GM12878 (cell line): ENCODE data around the gene PTP4A1. TPM values are rescaled to one million over a fixed set of nuclear protein-coding genes. Genes with fewer than 3 reads are reported as not detected.

Experiments used
- ATAC-seq: fragments of 200-7000 bp; cut with Tn5 transposase; 3 replicates; pipeline ENCODE4 v1.9.1; 2020; ENCODE audit warnings: mild to moderate bottlenecking, moderate library complexity
- BruUV-seq: library from RNA; stranded (reverse); fragments of 400-500 nt; replicated peaks from 2 replicates; lab custom pipeline; 2021; lab: Mats Ljungman, UMichigan
- CTCF ChIA-PET: fragments of 300-600 bp; sonication (Branson Sonifier 250); formaldehyde crosslinking; extraction: SDS; loops from one replicate; lab custom pipeline; 2021; ENCODE audit warnings: inconsistent platforms; lab: Yijun Ruan, JAX
- POLR2A ChIA-PET: fragments of 350-600 bp; formaldehyde crosslinking; extraction: SDS; loops from one replicate; lab custom pipeline; 2021; ENCODE audit warnings: inconsistent platforms; lab: Charles Lee
- RAD21 ChIA-PET: fragments of 300-600 bp; sonication (Branson Sonifier 250); formaldehyde crosslinking; loops from one replicate; lab custom pipeline; 2023; ENCODE audit warnings: antibody characterized with exemption; ENCODE audit not compliant: unreplicated experiment; lab: Charles Lee
- SMC1A ChIA-PET: fragments of 300-600 bp; sonication (Branson Sonifier 250); formaldehyde crosslinking; loops from one replicate; lab custom pipeline; 2023; ENCODE audit not compliant: unreplicated experiment, uncharacterized antibody; lab: Charles Lee
- DNase-seq: peaks from one replicate; pipeline ENCODE4 v3.0.0-alpha.2; 2011; ENCODE audit warnings: low read depth, low spot score
- FAIRE-seq: peaks from 3 replicates; lab custom pipeline; 2011; peaks lifted over from hg19 to GRCh38; lab: Jason Lieb, UNC
- H2AFZ ChIP-seq: 2 replicates; pipeline ENCODE4 v1.6.0; 2011; ENCODE audit warnings: low read depth, low read length, control low read depth; ENCODE audit not compliant: control insufficient read depth
- H3K27ac ChIP-seq: 2 replicates; pipeline ENCODE4 v1.5.1; 2011; ENCODE audit warnings: control low read depth; ENCODE audit not compliant: control insufficient read depth, insufficient read depth
- H3K27me3 ChIP-seq, 2 experiments: replicated peaks in 1 of 2; 2 replicates each; pipeline versions ENCODE4 v1.6.0 to v1.6.1; 2011; ENCODE audit warnings: low read length in 1 of 2; ENCODE audit not compliant: control insufficient read depth in 2 of 2, insufficient read depth in 2 of 2
- H3K36me3 ChIP-seq, 2 experiments: 2 replicates each; pipeline ENCODE4 v1.5.1; 2011; ENCODE audit warnings: low read length in 1 of 2; ENCODE audit not compliant: control insufficient read depth in 2 of 2, insufficient read depth in 2 of 2
- H3K4me1 ChIP-seq: 2 replicates; pipeline ENCODE4 v1.6.1; 2011; ENCODE audit warnings: mild to moderate bottlenecking, low read length, moderate library complexity, mixed read lengths; ENCODE audit not compliant: control insufficient read depth, insufficient read depth
- H3K4me2 ChIP-seq: 2 replicates; pipeline ENCODE4 v1.6.0; 2011; ENCODE audit warnings: control low read depth; ENCODE audit not compliant: control insufficient read depth, insufficient read depth
- H3K4me3 ChIP-seq: fragments of 200-600 bp; sonication (generic); 2 replicates; pipeline ENCODE4 v1.5.1; 2016
- H3K79me2 ChIP-seq: 2 replicates; pipeline ENCODE4 v1.6.0; 2011; ENCODE audit warnings: low read length; ENCODE audit not compliant: control insufficient read depth, insufficient read depth
- H3K9ac ChIP-seq: 2 replicates; pipeline ENCODE4 v1.8.0; 2011; ENCODE audit warnings: low read length, control low read depth, mixed read lengths; ENCODE audit not compliant: control insufficient read depth, insufficient read depth
- H3K9me3 ChIP-seq: replicated peaks from 3 replicates; pipeline ENCODE4 v1.5.1; 2011; ENCODE audit warnings: mild to moderate bottlenecking, low read length; ENCODE audit not compliant: control insufficient read depth, insufficient read depth
- H4K20me1 ChIP-seq: 2 replicates; pipeline ENCODE4 v1.6.0; 2011; ENCODE audit not compliant: control insufficient read depth, insufficient read depth
- CHD2 ChIP-seq: IDR thresholded peaks from 2 replicates; pipeline ENCODE4 v1.6.1; 2011; ENCODE audit warnings: low read depth, low read length, improper control_type of control experiment, borderline replicate concordance
- CREM ChIP-seq: IDR thresholded peaks from 2 replicates; pipeline ENCODE4 v1.6.1; 2014; ENCODE audit warnings: antibody characterized with exemption, low read depth
- DPF2 ChIP-seq: fragments of 450-650 bp; IDR thresholded peaks from 2 replicates; pipeline ENCODE4 v1.6.1; 2017; ENCODE audit warnings: mild to moderate bottlenecking
- ELK1 ChIP-seq: IDR thresholded peaks from 2 replicates; pipeline ENCODE4 v1.6.1; 2012; ENCODE audit warnings: low read depth, low read length, improper control_type of control experiment
- NBN ChIP-seq: fragments of 450-650 bp; IDR thresholded peaks from 2 replicates; pipeline ENCODE4 v1.6.1; 2016
- PRDM15 ChIP-seq: fragments of 450-650 bp; formaldehyde crosslinking; IDR thresholded peaks from 2 replicates; pipeline ENCODE4 v1.4.0; 2020; ENCODE audit warnings: mild to moderate bottlenecking, moderate library complexity
- SMAD1 ChIP-seq: fragments of 450-650 bp; IDR thresholded peaks from 2 replicates; pipeline ENCODE4 v1.6.1; 2018; ENCODE audit warnings: mild to moderate bottlenecking, low read depth; ENCODE audit not compliant: partially characterized antibody
- WGBS: methylation state at CpG from one replicate; pipeline ENCODE4 v1.1.6; 2016; ENCODE audit warnings: low lambda C conversion rate; ENCODE audit not compliant: insufficient replicate concordance, insufficient coverage; ENCODE audit errors: missing lambda C conversion rate; 5-methylcytosine and 5-hydroxymethylcytosine counted together
- in situ Hi-C: fragments of 300-500 bp; cut with MboI; formaldehyde crosslinking; loops from 9 replicates; pipeline ENCODE4 v1.14.3; 2018; ENCODE audit warnings: mixed read lengths
- intact Hi-C: fragments of 100-400 bp; cut with micrococcal nuclease; formaldehyde crosslinking; loops from one replicate; pipeline ENCODE4 v1.14.2; 2022; ENCODE audit not compliant: unreplicated experiment
- polyA plus RNA-seq, 11 experiments: library from polyadenylated mRNA; depleted of rRNA in 4 of 11; unstranded in 6 of 11; stranded (reverse) in 5 of 11; fragments of >200 nt; fragmentation: Nextera tagmentation in 4 of 11; fragmentation: Illumina TruSeq in 1 of 11; extraction: Ambion mirVana in 4 of 11; extraction: Trizol in 1 of 11; gene quantifications; 1 replicate in 1 of 11; 2 replicates in 10 of 11; pipeline versions ENCODE4 v1.2.1 to v1.2.3, GENCODE V29; 2011 to 2016; ENCODE audit warnings: inconsistent platforms in 2 of 11, missing spikeins in 2 of 11, low read depth in 1 of 11
- total RNA-seq, 4 experiments: library from RNA; depleted of rRNA in 3 of 4; stranded (reverse); fragments of >200 nt in 3 of 4; fragmentation: Illumina TruSeq in 1 of 4; extraction: Trizol in 1 of 4; gene quantifications; 2 replicates each; pipeline versions ENCODE4 v1.2.1 to v1.2.3, GENCODE V29; 2013 to 2021
- TF ChIP-seq, protein P1 (sequence below): fragments of 450-650 bp; formaldehyde crosslinking; IDR thresholded peaks from 2 replicates; pipeline ENCODE4 v1.4.0; 2022; ENCODE audit warnings: mild to moderate bottlenecking, moderate library complexity

The PTP4A1 gene
- total and polyA plus RNA-seq, 10 of the 15 experiments (the other 5 are each of a cell fraction or from before 2014, with no cell fraction given) = 8.5 to 190 (median 46.4) TPM; not detected in 2

GRCh38 chr6:63600136-63600535 lies 27.9 kb downstream of the PTP4A1 start:
- CTCF ChIA-PET = interaction anchor here (1.1 to 6.4 kb wide), 8 partner anchors 26 to 248 kb away, joined by 3 to 151 read pairs (median 26); no protein-coding TSS in a partner anchor
- Histone ChIP-seq H2AFZ (no peak overlapping the region), H3K4me1 (peaks cover 6% of the 10 kb centered on the region), H3K27ac (no peak overlapping the region), H3K9me3 (no peaks in the 10 kb centered on the region), H3K4me2 (no peak overlapping the region), H3K79me2 (no peaks in the 10 kb centered on the region), H3K36me3 (no peaks in the 10 kb centered on the region), H3K9ac (no peak overlapping the region), H3K27me3 (no peaks in the 10 kb centered on the region), H3K4me3 (no peak overlapping the region), H4K20me1 (no peaks in the 10 kb centered on the region)
- TF ChIP-seq NBN = no peak
- TF ChIP-seq ELK1 = no peak
- no peak for TF ChIP-seq CREM
- no peak for TF ChIP-seq SMAD1
- TF ChIP-seq CHD2 = no peak
- no peak for TF ChIP-seq DPF2
- no peak for TF ChIP-seq PRDM15 (CRISPR knock-in tag)
- TF ChIP-seq, protein P1, sequence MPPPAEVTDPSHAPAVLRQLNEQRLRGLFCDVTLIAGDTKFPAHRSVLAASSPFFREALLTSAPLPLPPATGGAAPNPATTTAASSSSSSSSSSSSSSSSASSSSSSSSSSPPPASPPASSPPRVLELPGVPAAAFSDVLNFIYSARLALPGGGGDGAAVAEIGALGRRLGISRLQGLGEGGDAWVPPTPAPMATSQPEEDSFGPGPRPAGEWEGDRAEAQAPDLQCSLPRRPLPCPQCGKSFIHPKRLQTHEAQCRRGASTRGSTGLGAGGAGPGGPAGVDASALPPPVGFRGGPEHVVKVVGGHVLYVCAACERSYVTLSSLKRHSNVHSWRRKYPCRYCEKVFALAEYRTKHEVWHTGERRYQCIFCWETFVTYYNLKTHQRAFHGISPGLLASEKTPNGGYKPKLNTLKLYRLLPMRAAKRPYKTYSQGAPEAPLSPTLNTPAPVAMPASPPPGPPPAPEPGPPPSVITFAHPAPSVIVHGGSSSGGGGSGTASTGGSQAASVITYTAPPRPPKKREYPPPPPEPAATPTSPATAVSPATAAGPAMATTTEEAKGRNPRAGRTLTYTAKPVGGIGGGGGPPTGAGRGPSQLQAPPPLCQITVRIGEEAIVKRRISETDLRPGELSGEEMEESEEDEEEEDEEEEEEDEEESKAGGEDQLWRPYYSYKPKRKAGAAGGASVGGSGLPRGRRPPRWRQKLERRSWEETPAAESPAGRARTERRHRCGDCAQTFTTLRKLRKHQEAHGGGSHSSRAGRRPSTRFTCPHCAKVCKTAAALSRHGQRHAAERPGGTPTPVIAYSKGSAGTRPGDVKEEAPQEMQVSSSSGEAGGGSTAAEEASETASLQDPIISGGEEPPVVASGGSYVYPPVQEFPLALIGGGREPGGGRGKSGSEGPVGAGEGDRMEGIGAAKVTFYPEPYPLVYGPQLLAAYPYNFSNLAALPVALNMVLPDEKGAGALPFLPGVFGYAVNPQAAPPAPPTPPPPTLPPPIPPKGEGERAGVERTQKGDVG = no peak
- intact Hi-C loops (no loop called here), in situ Hi-C loops (no loop called here)
- POLR2A ChIA-PET = no interaction called here
- whole genome bisulfite sequencing = 68% methylated on average over 6 of the region's 6 CpGs
- RAD21 ChIA-PET = interaction anchor here (0.6 to 1.4 kb wide), 3 partner anchors 32 to 164 kb away, joined by 3 to 7 read pairs (median 3); no protein-coding TSS in a partner anchor
- BruUV-seq = no TSS peak
- ATAC-seq (no peak), DNase-seq (no peak), FAIRE-seq (no peak)
- SMC1A ChIA-PET = interaction anchor here (0.6 to 5.7 kb wide), 6 partner anchors 9 to 248 kb away, joined by 3 to 95 read pairs (median 4); no protein-coding TSS in a partner anchor
